Sigmoid colon (tissue), 7 donors: ENCODE measurements around the gene SLC9A9. TPM values are rescaled to one million over a fixed set of nuclear protein-coding genes. Genes with fewer than 3 reads are reported as not detected.

Source experiments
- DNase-seq: peaks from one replicate; pipeline ENCODE4 v3.0.0-alpha.2; 2019
- H3K27ac ChIP-seq, 4 donors: fragments of 200-600 bp; sonication (generic); one replicate each; pipeline ENCODE4 v1.5.1; 2016 to 2019; ENCODE audit warnings: mild to moderate bottlenecking in 1 of 4
- H3K27me3 ChIP-seq, 3 donors: fragments of 200-600 bp; sonication (generic); one replicate each; pipeline ENCODE4 v1.5.1; 2019; ENCODE audit warnings: mild to moderate bottlenecking in 1 of 3
- H3K36me3 ChIP-seq, 4 donors: fragments of 200-600 bp; sonication (generic); one replicate each; pipeline ENCODE4 v1.5.1; 2016 to 2019
- H3K4me1 ChIP-seq, 4 donors: fragments of 200-600 bp; sonication (generic); one replicate each; pipeline ENCODE4 v1.5.1; 2017 to 2019
- H3K4me3 ChIP-seq, 4 donors: fragments of 200-600 bp; sonication (generic); one replicate each; pipeline ENCODE4 v1.5.1; 2017 to 2019; ENCODE audit warnings: mild to moderate bottlenecking in 2 of 4, moderate library complexity in 1 of 4
- H3K9me3 ChIP-seq, 4 donors: fragments of 200-600 bp in 3 of 4; sonication (generic) in 3 of 4; one replicate each; pipeline versions ENCODE4 v1.5.1 to v1.6.1; 2013 to 2019
- CTCF ChIP-seq, 4 experiments: fragments of 450-650 bp in 3 of 4; fragments of 200-600 bp in 1 of 4; IDR thresholded peaks; one replicate each; pipeline ENCODE4 v1.5.1; 2016 to 2019; ENCODE audit warnings: antibody characterized with exemption in 4 of 4, mild to moderate bottlenecking in 3 of 4, moderate library complexity in 2 of 4
- EP300 ChIP-seq, 4 donors: sonication (generic); formaldehyde crosslinking; IDR thresholded peaks; one replicate each; pipeline ENCODE4 v1.6.1; 2017; ENCODE audit warnings: antibody characterized with exemption in 4 of 4
- POLR2A ChIP-seq, 2 donors: fragments of 450-650 bp; IDR thresholded peaks; one replicate each; pipeline ENCODE4 v1.6.1; 2016; ENCODE audit warnings: antibody characterized with exemption in 2 of 2, mild to moderate bottlenecking in 2 of 2, moderate library complexity in 2 of 2
- POLR2AphosphoS5 ChIP-seq, 4 donors: sonication (generic); formaldehyde crosslinking; IDR thresholded peaks; one replicate each; pipeline ENCODE4 v1.6.1; 2017; ENCODE audit warnings: antibody characterized with exemption in 4 of 4
- WGBS, 2 donors: extraction: QIAGEN DNeasy Blood & Tissue Kit; methylation state at CpG; one replicate each; pipeline ENCODE4 v1.1.7; 2013; 5-methylcytosine and 5-hydroxymethylcytosine counted together
- intact Hi-C: fragments of 100-400 bp; cut with DNase I; formaldehyde crosslinking; loops from one replicate; pipeline ENCODE4 v1.15.1; 2023
- polyA plus RNA-seq, 3 donors: library from polyadenylated mRNA; stranded (reverse); fragments of 200-250 nt; gene quantifications; one replicate each; pipeline ENCODE4 v1.2.3, GENCODE V29; 2013
- total RNA-seq, 4 donors: library from RNA; depleted of rRNA; stranded (reverse); fragments of >200 nt; gene quantifications; one replicate each; pipeline ENCODE4 v1.1.0, GENCODE V29; 2016
- donor health status: healthy with polysubstance abuse.
- donor health status: Bipolar disorder and iron deficiency.
- donor health status: healthy.

SLC9A9 gene
- total and polyA plus RNA-seq, 7 donors, result 2.4 to 29.9 (median 18.9) TPM

GRCh38 chr3:143301031-143301901, 547.0 kb downstream of the SLC9A9 start:
- intact Hi-C loops, result no loop called here
- no peak for DNase-seq
- Histone ChIP-seq H3K9me3 (no peaks in the 10 kb centered on the region), H3K4me3 (no peak overlapping the region), H3K4me1 (no peaks in the 10 kb centered on the region), H3K36me3 (no peaks in the 10 kb centered on the region), H3K27ac (no peak overlapping the region), H3K27me3 (no peaks in the 10 kb centered on the region)
- WGBS, 2 donors, result 84 to 85% methylated on average over 5 of the region's 5 CpGs
- TF ChIP-seq POLR2AphosphoS5 (IDR thresholded peaks at IDR 0.05) (no peak), POLR2A (IDR thresholded peaks at IDR 0.05) (no peak), CTCF (IDR thresholded peaks at IDR 0.05) (no peak), EP300 (IDR thresholded peaks at IDR 0.05) (no peak)

- Histone ChIP-seq H3K36me3 (no peaks in the 10 kb centered on the region), H3K27me3 (no peaks in the 10 kb centered on the region), H3K4me3 (no peak overlapping the region), H3K27ac (no peak overlapping the region), H3K9me3 (no peaks in the 10 kb centered on the region), H3K4me1 (no peaks in the 10 kb centered on the region)
- TF ChIP-seq POLR2AphosphoS5 (IDR thresholded peaks at IDR 0.05) (no peak), POLR2A (IDR thresholded peaks at IDR 0.05) (no peak), EP300 (IDR thresholded peaks at IDR 0.05) (no peak), CTCF (IDR thresholded peaks at IDR 0.05) (no peak)
- 84 to 93% methylated on average over 5 of the region's 5 CpGs for WGBS, 2 donors
- no peak for DNase-seq
- intact Hi-C loops, result no loop called here
Measured at GRCh38 chr3:143298886-143299535, 549.3 kb downstream of the SLC9A9 start.

GRCh38 chr3:143298380-143298779, 549.9 kb downstream of the SLC9A9 start:
- no peak for DNase-seq
- intact Hi-C loops, result no loop called here
- H3K27me3 ChIP-seq, result no peaks in the 10 kb centered on the region
- no peak overlapping the region for H3K27ac ChIP-seq
- no peak overlapping the region for H3K4me3 ChIP-seq
- no peaks in the 10 kb centered on the region for H3K9me3 ChIP-seq
- H3K36me3 ChIP-seq, result no peaks in the 10 kb centered on the region
- TF ChIP-seq EP300 (IDR thresholded peaks at IDR 0.05), result no peak
- no peak for TF ChIP-seq CTCF (IDR thresholded peaks at IDR 0.05)
- TF ChIP-seq POLR2AphosphoS5 (IDR thresholded peaks at IDR 0.05), result no peak
- TF ChIP-seq POLR2A (IDR thresholded peaks at IDR 0.05), result no peak
- no peaks in the 10 kb centered on the region for H3K4me1 ChIP-seq

GRCh38 chr3:143295201-143296080, 552.8 kb downstream of the SLC9A9 start:
- no peak for DNase-seq
- no peaks in the 10 kb centered on the region for H3K9me3 ChIP-seq
- no peak overlapping the region for H3K27ac ChIP-seq
- no peaks in the 10 kb centered on the region for H3K4me1 ChIP-seq
- H3K4me3 ChIP-seq, result no peak overlapping the region
- intact Hi-C loops, result no loop called here
- H3K36me3 ChIP-seq, result no peaks in the 10 kb centered on the region
- 78 to 88% methylated on average over 4 of the region's 4 CpGs for WGBS, 2 donors
- TF ChIP-seq EP300 (IDR thresholded peaks at IDR 0.05) (no peak), POLR2AphosphoS5 (IDR thresholded peaks at IDR 0.05) (no peak), CTCF (IDR thresholded peaks at IDR 0.05) (no peak), POLR2A (IDR thresholded peaks at IDR 0.05) (no peak)
- H3K27me3 ChIP-seq, result no peaks in the 10 kb centered on the region
